Measurements from ENCODE around the gene CDH13. TPM values are rescaled to one million over a fixed set of nuclear protein-coding genes. Genes with fewer than 3 reads are reported as not detected.

Gene CDH13
- total RNA-seq, 4 donors from 2014 or later = 12.5 to 35.9 (median 22.1) TPM

DNA sequence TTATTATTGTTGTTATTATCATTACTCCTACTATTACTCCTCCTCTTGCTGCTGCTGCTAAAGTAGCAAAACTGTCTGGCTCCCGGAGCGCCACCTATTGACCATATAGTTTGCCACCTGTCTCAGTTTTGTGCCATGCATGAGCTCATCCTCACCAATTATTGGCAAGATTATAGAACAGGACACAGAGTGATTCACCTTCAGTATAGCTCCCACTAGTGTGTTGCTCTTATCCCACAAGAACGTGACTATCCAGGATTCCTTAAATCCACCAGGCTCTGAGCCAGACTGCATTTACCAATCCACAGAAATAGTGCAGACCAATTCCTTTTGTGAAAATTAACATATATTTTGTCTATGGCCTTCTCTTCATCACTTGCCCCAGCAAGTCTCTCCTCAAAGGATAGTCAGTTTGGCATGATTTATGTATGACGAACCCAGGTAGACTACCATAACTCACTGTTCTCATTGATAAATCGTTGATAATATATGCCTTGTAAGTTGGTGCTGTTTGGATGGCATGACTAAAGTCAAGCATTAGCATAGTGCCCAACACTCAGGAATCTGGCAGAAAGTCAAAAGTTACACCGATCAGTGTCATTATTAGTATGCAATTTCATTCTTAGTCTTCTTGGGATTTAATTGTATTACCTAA is 775.5 kb downstream of the CDH13 start:
- DNase-seq (ENCODE audit: low spot score) = no peak
- no peak for ATAC-seq (ENCODE audit: low FRiP score)
- TF ChIP-seq, protein P1, sequence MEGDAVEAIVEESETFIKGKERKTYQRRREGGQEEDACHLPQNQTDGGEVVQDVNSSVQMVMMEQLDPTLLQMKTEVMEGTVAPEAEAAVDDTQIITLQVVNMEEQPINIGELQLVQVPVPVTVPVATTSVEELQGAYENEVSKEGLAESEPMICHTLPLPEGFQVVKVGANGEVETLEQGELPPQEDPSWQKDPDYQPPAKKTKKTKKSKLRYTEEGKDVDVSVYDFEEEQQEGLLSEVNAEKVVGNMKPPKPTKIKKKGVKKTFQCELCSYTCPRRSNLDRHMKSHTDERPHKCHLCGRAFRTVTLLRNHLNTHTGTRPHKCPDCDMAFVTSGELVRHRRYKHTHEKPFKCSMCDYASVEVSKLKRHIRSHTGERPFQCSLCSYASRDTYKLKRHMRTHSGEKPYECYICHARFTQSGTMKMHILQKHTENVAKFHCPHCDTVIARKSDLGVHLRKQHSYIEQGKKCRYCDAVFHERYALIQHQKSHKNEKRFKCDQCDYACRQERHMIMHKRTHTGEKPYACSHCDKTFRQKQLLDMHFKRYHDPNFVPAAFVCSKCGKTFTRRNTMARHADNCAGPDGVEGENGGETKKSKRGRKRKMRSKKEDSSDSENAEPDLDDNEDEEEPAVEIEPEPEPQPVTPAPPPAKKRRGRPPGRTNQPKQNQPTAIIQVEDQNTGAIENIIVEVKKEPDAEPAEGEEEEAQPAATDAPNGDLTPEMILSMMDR (IDR thresholded peaks at IDR 0.05) = no peak

DNA sequence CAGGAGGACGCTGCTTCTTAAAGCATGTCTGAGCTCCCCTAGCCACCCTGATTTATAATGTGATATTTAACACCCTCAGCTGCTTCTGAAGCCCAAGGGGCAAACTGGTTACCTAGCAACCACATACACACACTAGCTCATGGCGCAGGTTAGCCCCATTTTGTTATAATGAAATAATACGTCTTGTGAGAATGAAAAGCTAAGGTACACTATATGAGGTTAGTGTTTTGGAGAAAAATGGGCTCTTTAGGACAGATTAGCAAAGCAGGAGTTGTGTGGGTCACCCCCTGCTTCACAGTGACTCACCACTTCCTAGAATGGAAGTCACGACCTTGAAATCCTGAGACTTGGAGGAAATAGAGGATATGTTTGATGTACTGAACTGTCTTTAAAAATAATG is 776.2 kb downstream of the CDH13 start:
- no peak for ATAC-seq (ENCODE audit: low FRiP score)

DNA sequence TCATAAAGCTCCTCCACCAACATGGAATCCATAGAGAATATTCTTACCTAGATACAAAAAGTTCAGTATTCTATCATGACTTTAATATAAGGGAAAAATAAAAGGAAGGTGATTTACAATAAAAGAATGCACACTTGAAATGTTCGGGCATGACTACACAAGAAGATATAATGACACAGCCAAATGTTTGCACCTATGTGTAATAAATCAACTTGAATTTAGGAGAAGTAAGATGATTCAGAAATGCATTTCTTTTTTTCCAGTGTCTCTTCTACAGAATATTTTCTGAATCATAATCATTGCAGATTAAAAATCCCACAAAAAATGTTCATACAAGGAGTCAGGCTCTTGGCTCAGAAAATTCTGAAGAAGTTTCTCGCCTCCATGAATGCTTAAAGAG is 777.0 kb downstream of the CDH13 start:
- TF ChIP-seq, protein P1 (IDR thresholded peaks at IDR 0.05) = no peak
- ATAC-seq (ENCODE audit: low FRiP score) (no peak), DNase-seq (ENCODE audit: low spot score) (no peak)

More for the DNA sequence above, 776.2 kb downstream of the CDH13 start:
- TF ChIP-seq, protein P1 (IDR thresholded peaks at IDR 0.05) = no peak
- DNase-seq (ENCODE audit: low spot score) = no peak

DNA sequence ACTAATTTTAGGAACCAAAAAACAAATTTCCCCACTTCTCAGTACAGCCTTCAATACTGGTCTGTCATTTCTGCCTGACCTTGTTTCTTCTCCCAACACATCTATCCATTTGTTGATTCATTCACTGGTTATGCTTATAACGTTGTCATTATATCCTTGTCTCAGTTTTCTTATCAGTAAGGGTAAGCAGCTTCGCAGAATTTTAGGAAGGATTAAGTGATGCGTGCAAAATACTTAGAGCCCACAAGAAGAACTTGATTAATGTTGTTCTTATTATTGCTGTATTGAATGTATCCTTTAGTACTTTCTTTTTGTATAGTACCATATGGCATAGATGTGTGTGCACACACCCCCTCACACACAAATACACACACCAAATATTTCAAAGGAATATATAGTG is 777.5 kb downstream of the CDH13 start:
- TF ChIP-seq, protein P1 (IDR thresholded peaks at IDR 0.05) = no peak
- DNase-seq (ENCODE audit: low spot score) (no peak), ATAC-seq (ENCODE audit: low FRiP score) (no peak)

DNA sequence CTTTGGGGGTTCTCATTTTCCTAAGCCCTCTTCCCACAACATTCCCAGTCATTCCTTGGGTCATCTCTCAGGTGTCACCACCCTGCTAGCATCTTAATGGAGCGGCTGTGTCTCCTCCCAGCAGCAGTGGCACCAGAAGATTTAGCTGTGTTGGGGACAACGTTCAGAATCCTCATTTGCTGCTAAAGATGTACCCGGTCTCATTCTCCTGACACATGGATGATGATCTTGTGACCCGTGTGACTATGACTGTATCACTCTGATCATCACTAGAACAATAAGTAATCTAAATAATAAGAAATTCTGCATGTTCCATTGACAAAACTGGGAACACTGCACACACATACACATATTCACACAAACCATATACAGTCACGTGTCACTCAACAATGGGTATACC is 781.2 kb downstream of the CDH13 start:
- DNase-seq (ENCODE audit: low spot score) = no peak
- TF ChIP-seq, protein P1 (IDR thresholded peaks at IDR 0.05) = no peak
- ATAC-seq (ENCODE audit: low FRiP score) = no peak

DNA sequence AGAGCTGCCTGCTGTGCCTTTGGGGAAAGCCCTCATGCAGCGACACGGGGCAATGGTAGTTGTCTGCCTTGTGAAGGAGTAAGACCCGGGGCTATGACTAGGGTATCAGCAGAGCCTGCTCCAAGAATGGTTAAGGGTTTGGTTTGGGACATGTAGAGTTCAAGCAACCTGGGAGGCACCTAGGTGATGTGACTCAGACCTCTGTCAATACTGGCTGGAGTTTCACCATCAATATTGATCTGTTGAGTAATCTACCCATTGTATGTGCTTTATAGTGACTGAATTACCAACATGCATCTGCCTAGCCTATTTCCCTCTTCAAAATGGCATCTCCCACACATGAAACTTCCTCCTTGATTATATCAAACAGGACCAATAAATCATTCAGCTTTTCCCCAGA is 782.6 kb downstream of the CDH13 start:
- ATAC-seq (ENCODE audit: low FRiP score) (no peak), DNase-seq (ENCODE audit: low spot score) (no peak)
- TF ChIP-seq, protein P1 (IDR thresholded peaks at IDR 0.05) = no peak

DNA sequence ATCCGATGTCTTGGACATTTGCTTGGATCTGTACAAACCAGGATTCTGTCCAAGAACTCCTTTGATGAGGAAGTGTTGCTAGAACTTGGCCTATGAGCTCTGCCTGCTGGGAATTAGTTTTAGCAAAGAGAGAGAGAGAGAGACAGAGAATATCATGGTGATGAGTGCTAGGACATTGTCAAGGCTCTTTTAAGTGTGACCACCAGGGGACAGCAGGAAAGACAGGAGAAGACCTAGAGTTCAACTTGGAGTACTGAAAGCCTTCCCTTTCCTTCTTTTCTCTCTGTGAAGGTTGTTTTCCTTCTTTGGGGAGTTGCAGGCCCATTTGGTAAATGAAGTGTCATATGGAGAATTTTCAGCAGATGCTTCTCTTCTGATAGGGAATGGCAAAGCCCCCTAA is 791.8 kb downstream of the CDH13 start:
- ATAC-seq (ENCODE audit: low FRiP score) (no peak), DNase-seq (ENCODE audit: low spot score) (no peak)
- TF ChIP-seq, protein P1 (IDR thresholded peaks at IDR 0.05) = no peak
